ENCODE results near the gene USP16. TPM values are rescaled to one million over a fixed set of nuclear protein-coding genes. Genes with fewer than 3 reads are reported as not detected.
"Not testable (repeated sequence)": the region's sequence is repeated elsewhere in the genome, so short reads cannot be mapped to it uniquely, and the experiment has no call there.

USP16 gene
- polyA plus RNA-seq, 3 donors = 11.6 to 23.6 (median 16.2) TPM

- Histone ChIP-seq H3K9me3 (replicated peaks in 1 of 2; ENCODE audit: control insufficient read depth in 1 of 2, insufficient read depth in 1 of 2, low read length in 2 of 2) (no peaks in the 10 kb centered on the region), H3K79me2 (ENCODE audit: insufficient read depth, low read length) (peaks cover 31% of the 10 kb centered on the region), H4K20me1 (ENCODE audit: insufficient read depth, low read length) (peaks cover 19% of the 10 kb centered on the region), H3K27me3 (ENCODE audit: control insufficient read depth in 2 of 2, insufficient read depth in 2 of 2, low read length in 2 of 2) (no peaks in the 10 kb centered on the region), H2AFZ (ENCODE audit: insufficient read depth, low read depth, low read length, poor library complexity, severe bottlenecking) (peak overlapping the region; percentile 70), H3K27ac (ENCODE audit: low read depth in 1 of 2, low read length in 2 of 2) (peak overlapping the region; percentile 54 to 68), H3K4me3 (replicated peaks in 1 of 3; ENCODE audit: low read depth in 2 of 3, low read length in 3 of 3) (peak overlapping the region in 1 of 3 experiments; percentile 69), H3K9ac (ENCODE audit: insufficient read depth, low read length, poor library complexity, severe bottlenecking) (no peak overlapping the region), H3K4me1 (ENCODE audit: control insufficient read depth in 1 of 2, insufficient read depth in 2 of 2, low read length in 2 of 2) (peaks cover 63 to 77% of the 10 kb centered on the region in 2 donors), H3K4me2 (replicated peaks; ENCODE audit: extremely low read depth, low read length, poor library complexity, severe bottlenecking) (peak overlapping the region; percentile 26), H3K36me3 (replicated peaks in 1 of 2; ENCODE audit: control insufficient read depth in 1 of 2, insufficient read depth in 2 of 2, low read length in 2 of 2) (no peaks in the 10 kb centered on the region)
- Mint-ChIP-seq H3K36me3 (peaks cover 2 to 6% of the 10 kb centered on the region in 2 donors), H3K27ac (peak overlapping the region; percentile 0 to 95 (median 79)), H3K27me3 (ENCODE audit: low read depth in 3 of 3) (peaks cover 0 to 2% (median 0%) of the 10 kb centered on the region in 3 donors), H3K4me1 (peaks cover 63% of the 10 kb centered on the region), H3K4me3 (peak overlapping the region; percentile 77 to 87), H3K9me3 (peaks cover 0 to 4% (median 1%) of the 10 kb centered on the region in 7 donors)
- DNase-seq = no peak
- TF ChIP-seq CTCF (IDR thresholded peaks at IDR 0.05) = no peak
- 67% methylated on average over 3 of the region's 9 CpGs for WGBS (ENCODE audit: insufficient coverage)
- intact Hi-C loops (cut with micrococcal nuclease) = no loop called here
These were observed 51.4 kb downstream of the USP16 start for GRCh38 chr21:29075706-29076466.

- intact Hi-C loops (cut with micrococcal nuclease); H3K9me3 ChIP-seq (replicated peaks in 1 of 2; ENCODE audit: control insufficient read depth in 1 of 2, insufficient read depth in 1 of 2, low read length in 2 of 2); H3K9me3 Mint-ChIP-seq; H3K27me3 Mint-ChIP-seq (ENCODE audit: low read depth in 3 of 3); H3K27me3 ChIP-seq (ENCODE audit: control insufficient read depth in 2 of 2, insufficient read depth in 2 of 2, low read length in 2 of 2); H3K36me3 Mint-ChIP-seq; H4K20me1 ChIP-seq (ENCODE audit: insufficient read depth, low read length); H3K36me3 ChIP-seq (replicated peaks in 1 of 2; ENCODE audit: control insufficient read depth in 1 of 2, insufficient read depth in 2 of 2, low read length in 2 of 2): not testable (repeated sequence)
- Histone ChIP-seq H3K4me1 (ENCODE audit: control insufficient read depth in 1 of 2, insufficient read depth in 2 of 2, low read length in 2 of 2) (peaks cover 63 to 77% of the 10 kb centered on the region in 2 donors), H2AFZ (ENCODE audit: insufficient read depth, low read depth, low read length, poor library complexity, severe bottlenecking) (peak overlapping the region; percentile 70), H3K27ac (ENCODE audit: low read depth in 1 of 2, low read length in 2 of 2) (peak overlapping the region; percentile 68 to 76), H3K9ac (ENCODE audit: insufficient read depth, low read length, poor library complexity, severe bottlenecking) (peak overlapping the region; percentile 50), H3K4me2 (replicated peaks; ENCODE audit: extremely low read depth, low read length, poor library complexity, severe bottlenecking) (peak overlapping the region; percentile 63), H3K79me2 (ENCODE audit: insufficient read depth, low read length) (peaks cover 20% of the 10 kb centered on the region), H3K4me3 (replicated peaks in 1 of 3; ENCODE audit: low read depth in 2 of 3, low read length in 3 of 3) (peak overlapping the region; percentile 50 to 69 (median 51))
- Mint-ChIP-seq H3K4me3 (peak overlapping the region; percentile 77 to 88), H3K27ac (peak overlapping the region; percentile 79 to 95 (median 89)), H3K4me1 (peaks cover 63% of the 10 kb centered on the region)
- DNase-seq = peak in 2 of 3 donors; percentile 38 to 39
- WGBS (ENCODE audit: insufficient coverage) = 29% methylated on average over 31 of the region's 50 CpGs
These were observed 52.5 kb downstream of the USP16 start for GRCh38 chr21:29076731-29077640.

All from CD14-positive monocyte (primary cell).